GM12878 (cell line): ENCODE results near the gene DTX3. TPM values are rescaled to one million over a fixed set of nuclear protein-coding genes. Genes with fewer than 3 reads are reported as not detected.
A peak's percentile ranks its signal among the peaks of the same experiment; 100 is the strongest.

Experiments
- ATAC-seq: fragments of 200-7000 bp; cut with Tn5 transposase; 3 replicates; pipeline ENCODE4 v1.9.1; 2020; ENCODE audit warnings: mild to moderate bottlenecking, moderate library complexity
- BruUV-seq: library from RNA; stranded (reverse); fragments of 400-500 nt; replicated peaks from 2 replicates; lab custom pipeline; 2021; lab: Mats Ljungman, UMichigan
- CTCF ChIA-PET: fragments of 300-600 bp; sonication (Branson Sonifier 250); formaldehyde crosslinking; extraction: SDS; loops from one replicate; lab custom pipeline; 2021; ENCODE audit warnings: inconsistent platforms; lab: Yijun Ruan, JAX
- POLR2A ChIA-PET: fragments of 350-600 bp; formaldehyde crosslinking; extraction: SDS; loops from one replicate; lab custom pipeline; 2021; ENCODE audit warnings: inconsistent platforms; lab: Charles Lee
- RAD21 ChIA-PET: fragments of 300-600 bp; sonication (Branson Sonifier 250); formaldehyde crosslinking; loops from one replicate; lab custom pipeline; 2023; ENCODE audit warnings: antibody characterized with exemption; ENCODE audit not compliant: unreplicated experiment; lab: Charles Lee
- SMC1A ChIA-PET: fragments of 300-600 bp; sonication (Branson Sonifier 250); formaldehyde crosslinking; loops from one replicate; lab custom pipeline; 2023; ENCODE audit not compliant: unreplicated experiment, uncharacterized antibody; lab: Charles Lee
- DNase-seq: peaks from one replicate; pipeline ENCODE4 v3.0.0-alpha.2; 2011; ENCODE audit warnings: low read depth, low spot score
- FAIRE-seq: peaks from 3 replicates; lab custom pipeline; 2011; peaks lifted over from hg19 to GRCh38; lab: Jason Lieb, UNC
- H2AFZ ChIP-seq: 2 replicates; pipeline ENCODE4 v1.6.0; 2011; ENCODE audit warnings: low read depth, low read length, control low read depth; ENCODE audit not compliant: control insufficient read depth
- H3K27ac ChIP-seq: 2 replicates; pipeline ENCODE4 v1.5.1; 2011; ENCODE audit warnings: control low read depth; ENCODE audit not compliant: control insufficient read depth, insufficient read depth
- H3K27me3 ChIP-seq, 2 experiments: replicated peaks in 1 of 2; 2 replicates each; pipeline versions ENCODE4 v1.6.0 to v1.6.1; 2011; ENCODE audit warnings: low read length in 1 of 2; ENCODE audit not compliant: control insufficient read depth in 2 of 2, insufficient read depth in 2 of 2
- H3K36me3 ChIP-seq, 2 experiments: 2 replicates each; pipeline ENCODE4 v1.5.1; 2011; ENCODE audit warnings: low read length in 1 of 2; ENCODE audit not compliant: control insufficient read depth in 2 of 2, insufficient read depth in 2 of 2
- H3K4me1 ChIP-seq: 2 replicates; pipeline ENCODE4 v1.6.1; 2011; ENCODE audit warnings: mild to moderate bottlenecking, low read length, moderate library complexity, mixed read lengths; ENCODE audit not compliant: control insufficient read depth, insufficient read depth
- H3K4me2 ChIP-seq: 2 replicates; pipeline ENCODE4 v1.6.0; 2011; ENCODE audit warnings: control low read depth; ENCODE audit not compliant: control insufficient read depth, insufficient read depth
- H3K4me3 ChIP-seq: fragments of 200-600 bp; sonication (generic); 2 replicates; pipeline ENCODE4 v1.5.1; 2016
- H3K79me2 ChIP-seq: 2 replicates; pipeline ENCODE4 v1.6.0; 2011; ENCODE audit warnings: low read length; ENCODE audit not compliant: control insufficient read depth, insufficient read depth
- H3K9ac ChIP-seq: 2 replicates; pipeline ENCODE4 v1.8.0; 2011; ENCODE audit warnings: low read length, control low read depth, mixed read lengths; ENCODE audit not compliant: control insufficient read depth, insufficient read depth
- H3K9me3 ChIP-seq: replicated peaks from 3 replicates; pipeline ENCODE4 v1.5.1; 2011; ENCODE audit warnings: mild to moderate bottlenecking, low read length; ENCODE audit not compliant: control insufficient read depth, insufficient read depth
- H4K20me1 ChIP-seq: 2 replicates; pipeline ENCODE4 v1.6.0; 2011; ENCODE audit not compliant: control insufficient read depth, insufficient read depth
- ASH2L ChIP-seq: fragments of 300-600, 200-600 bp; sonication (generic); IDR thresholded peaks from 2 replicates; pipeline ENCODE4 v1.6.1; 2017; ENCODE audit warnings: low read depth, mild to moderate bottlenecking, borderline replicate concordance
- CHD4 ChIP-seq: fragments of 200-600 bp; sonication (generic); IDR thresholded peaks from 2 replicates; pipeline ENCODE4 v1.6.1; 2016; ENCODE audit warnings: mild to moderate bottlenecking
- CREM ChIP-seq: IDR thresholded peaks from 2 replicates; pipeline ENCODE4 v1.6.1; 2014; ENCODE audit warnings: antibody characterized with exemption, low read depth
- DPF2 ChIP-seq: fragments of 450-650 bp; IDR thresholded peaks from 2 replicates; pipeline ENCODE4 v1.6.1; 2017; ENCODE audit warnings: mild to moderate bottlenecking
- GATAD2B ChIP-seq: fragments of 450-650 bp; conservative IDR thresholded peaks from 2 replicates; pipeline ENCODE4 v1.6.1; 2017; ENCODE audit warnings: low read depth, mild to moderate bottlenecking, moderate library complexity
- KDM1A ChIP-seq: fragments of 200-600 bp; sonication (generic); IDR thresholded peaks from 2 replicates; pipeline ENCODE4 v1.6.1; 2016; ENCODE audit warnings: borderline replicate concordance
- KLF5 ChIP-seq: fragments of 450-650 bp; IDR thresholded peaks from 2 replicates; pipeline ENCODE4 v1.6.1; 2014; ENCODE audit warnings: mild to moderate bottlenecking; ENCODE audit not compliant: partially characterized antibody
- NFYA ChIP-seq: IDR thresholded peaks from 2 replicates; pipeline ENCODE4 v1.6.1; 2011; ENCODE audit warnings: low read depth, mild to moderate bottlenecking, low read length, improper control_type of control experiment, borderline replicate concordance
- NR2F1 ChIP-seq: fragments of 450-650 bp; conservative IDR thresholded peaks from 2 replicates; pipeline ENCODE4 v1.6.1; 2017; ENCODE audit warnings: mild to moderate bottlenecking
- RUNX3 ChIP-seq: IDR thresholded peaks from 2 replicates; pipeline ENCODE4 v1.6.1; 2012; ENCODE audit warnings: low read length, inconsistent platforms
- TCF12 ChIP-seq: IDR thresholded peaks from 2 replicates; pipeline ENCODE4 v1.6.1; 2011; ENCODE audit warnings: low read depth, mild to moderate bottlenecking, low read length
- ZNF207 ChIP-seq: fragments of 450-650 bp; IDR thresholded peaks from 2 replicates; pipeline ENCODE4 v1.6.1; 2014; ENCODE audit warnings: antibody characterized with exemption, mild to moderate bottlenecking, borderline replicate concordance
- ZNF24 ChIP-seq: fragments of 450-650 bp; IDR thresholded peaks from 2 replicates; pipeline ENCODE4 v1.6.1; 2017; ENCODE audit warnings: antibody characterized with exemption, mild to moderate bottlenecking
- ZSCAN29 ChIP-seq: fragments of 450-650 bp; IDR thresholded peaks from 2 replicates; pipeline ENCODE4 v1.6.1; 2017; ENCODE audit warnings: mild to moderate bottlenecking, moderate library complexity
- WGBS: methylation state at CpG from one replicate; pipeline ENCODE4 v1.1.6; 2016; ENCODE audit warnings: low lambda C conversion rate; ENCODE audit not compliant: insufficient replicate concordance, insufficient coverage; ENCODE audit errors: missing lambda C conversion rate; 5-methylcytosine and 5-hydroxymethylcytosine counted together
- in situ Hi-C: fragments of 300-500 bp; cut with MboI; formaldehyde crosslinking; loops from 9 replicates; pipeline ENCODE4 v1.14.3; 2018; ENCODE audit warnings: mixed read lengths
- intact Hi-C: fragments of 100-400 bp; cut with micrococcal nuclease; formaldehyde crosslinking; loops from one replicate; pipeline ENCODE4 v1.14.2; 2022; ENCODE audit not compliant: unreplicated experiment
- polyA plus RNA-seq, 11 experiments: library from polyadenylated mRNA; depleted of rRNA in 4 of 11; unstranded in 6 of 11; stranded (reverse) in 5 of 11; fragments of >200 nt; fragmentation: Nextera tagmentation in 4 of 11; fragmentation: Illumina TruSeq in 1 of 11; extraction: Ambion mirVana in 4 of 11; extraction: Trizol in 1 of 11; gene quantifications; 1 replicate in 1 of 11; 2 replicates in 10 of 11; pipeline versions ENCODE4 v1.2.1 to v1.2.3, GENCODE V29; 2011 to 2016; ENCODE audit warnings: inconsistent platforms in 2 of 11, missing spikeins in 2 of 11, low read depth in 1 of 11
- total RNA-seq, 4 experiments: library from RNA; depleted of rRNA in 3 of 4; stranded (reverse); fragments of >200 nt in 3 of 4; fragmentation: Illumina TruSeq in 1 of 4; extraction: Trizol in 1 of 4; gene quantifications; 2 replicates each; pipeline versions ENCODE4 v1.2.1 to v1.2.3, GENCODE V29; 2013 to 2021
- TF ChIP-seq, protein P1 (sequence below): IDR thresholded peaks from 2 replicates; pipeline ENCODE4 v1.6.1; 2011; ENCODE audit warnings: low read depth, low read length, improper control_type of control experiment, borderline replicate concordance
- TF ChIP-seq, protein P2 (sequence below): fragments of 450-650 bp; IDR thresholded peaks from 2 replicates; pipeline ENCODE4 v1.6.1; 2016; ENCODE audit warnings: mild to moderate bottlenecking
- TF ChIP-seq, protein P3 (sequence below): fragments of 450-650 bp; IDR thresholded peaks from 2 replicates; pipeline ENCODE4 v1.6.1; 2016; ENCODE audit warnings: mild to moderate bottlenecking
- TF ChIP-seq, protein P4 (sequence below): IDR thresholded peaks from 2 replicates; pipeline ENCODE4 v1.6.1; 2011; ENCODE audit warnings: borderline replicate concordance, low read depth, mild to moderate bottlenecking, moderate library complexity, mixed read lengths, low read length; ENCODE audit not compliant: insufficient read depth; ENCODE audit errors: extremely low read length

The DTX3 gene
- total and polyA plus RNA-seq, 10 of the 15 experiments (the other 5 are each of a cell fraction or from before 2014, with no cell fraction given), result 1.1 to 13.6 (median 5.6) TPM

DNA sequence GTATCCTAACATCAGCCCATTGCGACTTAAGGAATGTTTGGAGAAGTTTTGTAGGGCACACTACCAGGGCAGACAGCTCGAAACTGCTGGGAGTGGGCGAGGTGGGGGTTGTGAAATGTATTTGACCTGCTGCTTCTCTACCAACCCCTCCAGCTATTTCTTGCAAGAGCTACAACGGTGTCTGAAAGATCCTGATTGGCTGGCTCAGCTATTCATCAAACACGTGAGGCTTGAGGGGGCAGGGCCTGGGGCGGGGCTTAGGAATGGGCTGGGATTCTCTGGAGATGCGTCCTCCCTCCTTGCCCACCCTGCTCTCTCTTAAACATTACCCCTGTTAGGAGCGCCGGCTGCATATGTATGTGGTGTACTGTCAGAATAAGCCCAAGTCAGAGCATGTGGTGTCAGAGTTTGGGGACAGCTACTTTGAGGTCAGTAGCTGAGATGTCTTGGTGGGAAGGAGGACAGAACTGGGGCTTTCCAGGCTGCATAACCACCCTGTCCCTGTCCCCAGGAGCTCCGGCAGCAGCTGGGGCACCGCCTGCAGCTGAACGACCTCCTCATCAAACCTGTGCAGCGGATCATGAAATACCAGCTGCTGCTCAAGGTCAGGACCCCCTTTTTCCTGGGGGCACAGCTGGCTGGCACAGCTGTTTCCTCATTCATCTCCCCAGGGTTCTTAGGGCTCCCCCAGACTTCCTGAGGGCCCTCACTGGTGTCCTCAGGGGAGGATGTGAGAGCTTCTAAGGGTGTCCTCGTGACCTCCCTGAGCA lies 9.7 kb downstream of the DTX3 start:
- Histone ChIP-seq H3K4me2 (peak overlapping the region; percentile 46), H3K4me1 (peaks cover 10% of the 10 kb centered on the region)
- RAD21 ChIA-PET, result interaction anchor here (0.6 to 2.3 kb wide), 11 partner anchors 8 to 184 kb away, joined by 3 to 16 read pairs (median 3); partner anchors contain the start of genes GLI1 and PIP4K2C
- TF ChIP-seq, protein P1, sequence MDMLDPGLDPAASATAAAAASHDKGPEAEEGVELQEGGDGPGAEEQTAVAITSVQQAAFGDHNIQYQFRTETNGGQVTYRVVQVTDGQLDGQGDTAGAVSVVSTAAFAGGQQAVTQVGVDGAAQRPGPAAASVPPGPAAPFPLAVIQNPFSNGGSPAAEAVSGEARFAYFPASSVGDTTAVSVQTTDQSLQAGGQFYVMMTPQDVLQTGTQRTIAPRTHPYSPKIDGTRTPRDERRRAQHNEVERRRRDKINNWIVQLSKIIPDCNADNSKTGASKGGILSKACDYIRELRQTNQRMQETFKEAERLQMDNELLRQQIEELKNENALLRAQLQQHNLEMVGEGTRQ, result peak; percentile 34
- TF ChIP-seq ASH2L (no peak), KLF5 (no peak), NR2F1 (0 out of 2 replicates have a peak, but pooled peaks have one; percentile 60), NFYA (no peak), KDM1A (no peak), ZSCAN29 (no peak), ZNF24 (no peak), CHD4 (no peak), TCF12 (peak; percentile 83), DPF2 (0 out of 2 replicates have a peak, but pooled peaks have one; percentile 22), GATAD2B (no peak; the same call in 1 of the 2 replicates), ZNF207 (no peak), RUNX3 (0 out of 2 replicates have a peak, but pooled peaks have one; percentile 26), CREM (no peak)
- TF ChIP-seq, protein P2, sequence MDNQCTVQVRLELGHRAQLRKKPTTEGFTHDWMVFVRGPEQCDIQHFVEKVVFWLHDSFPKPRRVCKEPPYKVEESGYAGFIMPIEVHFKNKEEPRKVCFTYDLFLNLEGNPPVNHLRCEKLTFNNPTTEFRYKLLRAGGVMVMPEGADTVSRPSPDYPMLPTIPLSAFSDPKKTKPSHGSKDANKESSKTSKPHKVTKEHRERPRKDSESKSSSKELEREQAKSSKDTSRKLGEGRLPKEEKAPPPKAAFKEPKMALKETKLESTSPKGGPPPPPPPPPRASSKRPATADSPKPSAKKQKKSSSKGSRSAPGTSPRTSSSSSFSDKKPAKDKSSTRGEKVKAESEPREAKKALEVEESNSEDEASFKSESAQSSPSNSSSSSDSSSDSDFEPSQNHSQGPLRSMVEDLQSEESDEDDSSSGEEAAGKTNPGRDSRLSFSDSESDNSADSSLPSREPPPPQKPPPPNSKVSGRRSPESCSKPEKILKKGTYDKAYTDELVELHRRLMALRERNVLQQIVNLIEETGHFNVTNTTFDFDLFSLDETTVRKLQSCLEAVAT, result no peak
- TF ChIP-seq, protein P3, sequence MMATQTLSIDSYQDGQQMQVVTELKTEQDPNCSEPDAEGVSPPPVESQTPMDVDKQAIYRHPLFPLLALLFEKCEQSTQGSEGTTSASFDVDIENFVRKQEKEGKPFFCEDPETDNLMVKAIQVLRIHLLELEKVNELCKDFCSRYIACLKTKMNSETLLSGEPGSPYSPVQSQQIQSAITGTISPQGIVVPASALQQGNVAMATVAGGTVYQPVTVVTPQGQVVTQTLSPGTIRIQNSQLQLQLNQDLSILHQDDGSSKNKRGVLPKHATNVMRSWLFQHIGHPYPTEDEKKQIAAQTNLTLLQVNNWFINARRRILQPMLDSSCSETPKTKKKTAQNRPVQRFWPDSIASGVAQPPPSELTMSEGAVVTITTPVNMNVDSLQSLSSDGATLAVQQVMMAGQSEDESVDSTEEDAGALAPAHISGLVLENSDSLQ, result peak; percentile 95
- TF ChIP-seq, protein P4, sequence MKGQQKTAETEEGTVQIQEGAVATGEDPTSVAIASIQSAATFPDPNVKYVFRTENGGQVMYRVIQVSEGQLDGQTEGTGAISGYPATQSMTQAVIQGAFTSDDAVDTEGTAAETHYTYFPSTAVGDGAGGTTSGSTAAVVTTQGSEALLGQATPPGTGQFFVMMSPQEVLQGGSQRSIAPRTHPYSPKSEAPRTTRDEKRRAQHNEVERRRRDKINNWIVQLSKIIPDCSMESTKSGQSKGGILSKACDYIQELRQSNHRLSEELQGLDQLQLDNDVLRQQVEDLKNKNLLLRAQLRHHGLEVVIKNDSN, result peak; percentile 78

More for the DNA sequence above, 9.7 kb downstream of the DTX3 start:
- H3K9ac ChIP-seq, result no peak overlapping the region
- in situ Hi-C loops (no loop called here), intact Hi-C loops (no loop called here)
- FAIRE-seq, result peak; percentile 77
- H3K36me3 ChIP-seq, result no peaks in the 10 kb centered on the region
- H3K4me3 ChIP-seq, result no peak overlapping the region
- peak overlapping the region; percentile 76 for H2AFZ ChIP-seq
- no peaks in the 10 kb centered on the region for H4K20me1 ChIP-seq
- peak; percentile 76 for ATAC-seq
- H3K79me2 ChIP-seq, result no peaks in the 10 kb centered on the region
- WGBS, result 14% methylated on average over 14 of the region's 14 CpGs
- peaks cover under 1 to 4% of the 10 kb centered on the region in 2 experiments; a peak in 2 of 4 replicates for H3K27me3 ChIP-seq
- DNase-seq, result peak; percentile 33
- H3K27ac ChIP-seq, result no peak overlapping the region; the same call in 1 of the 2 replicates
- POLR2A ChIA-PET, result interaction anchor here (0.8 to 2.9 kb wide), 9 partner anchors 10 to 158 kb away, joined by 3 to 13 read pairs (median 3); partner anchors contain the start of genes DTX3 and EEF1AKMT3
- H3K9me3 ChIP-seq, result no peaks in the 10 kb centered on the region
- SMC1A ChIA-PET, result interaction anchor here (1.1 to 1.6 kb wide), 9 partner anchors 8 to 156 kb away, joined by 3 to 15 read pairs (median 5); partner anchors contain the start of gene PIP4K2C
- CTCF ChIA-PET, result interaction anchor here (0.6 to 5.1 kb wide), 21 partner anchors 9 to 400 kb away, joined by 3 to 49 read pairs (median 4); partner anchors contain the start of gene GLI1
- BruUV-seq, result no TSS peak
